Body of pancreas (tissue), 4 donors: Measurements from ENCODE around the gene CEP112.

Experiments
- POLR2A ChIP-seq, 3 donors: fragments of 450-650 bp; IDR thresholded peaks; one replicate each; pipeline ENCODE4 v1.6.1; 2016; ENCODE audit warnings: antibody characterized with exemption in 3 of 3, mild to moderate bottlenecking in 2 of 3
- TF ChIP-seq, protein P1 (sequence below), 7 experiments: fragments of 450-650 bp in 4 of 7; fragments of 200-600 bp in 3 of 7; sonication (generic) in 3 of 7; IDR thresholded peaks; one replicate each; pipeline ENCODE4 v1.5.1; 2016 to 2019; ENCODE audit warnings: antibody characterized with exemption in 7 of 7

DNA sequence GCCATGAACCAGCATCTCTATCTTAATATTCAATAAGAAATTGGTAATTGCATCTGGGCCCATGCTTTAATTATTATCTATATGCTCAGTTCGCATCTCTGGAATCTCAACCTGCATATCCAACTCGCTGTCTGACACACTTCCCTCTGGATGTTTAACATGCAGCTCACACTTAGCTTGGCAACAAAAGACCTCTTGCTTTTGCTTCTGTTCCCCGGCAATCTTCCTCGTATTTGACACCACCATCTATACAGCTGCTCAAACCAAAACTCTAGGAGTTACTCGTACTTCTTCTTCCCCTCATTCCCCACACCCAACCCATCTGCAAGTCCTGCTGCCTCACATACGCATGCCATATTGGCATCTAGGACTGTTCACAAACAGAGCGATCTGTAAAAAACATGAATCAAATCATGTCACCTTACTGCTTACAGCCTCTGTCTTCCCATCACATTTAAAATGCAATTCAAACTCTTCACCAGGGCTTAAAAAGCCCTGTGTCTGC, 300.6 kb downstream of the CEP112 start:
- TF ChIP-seq, protein P1, sequence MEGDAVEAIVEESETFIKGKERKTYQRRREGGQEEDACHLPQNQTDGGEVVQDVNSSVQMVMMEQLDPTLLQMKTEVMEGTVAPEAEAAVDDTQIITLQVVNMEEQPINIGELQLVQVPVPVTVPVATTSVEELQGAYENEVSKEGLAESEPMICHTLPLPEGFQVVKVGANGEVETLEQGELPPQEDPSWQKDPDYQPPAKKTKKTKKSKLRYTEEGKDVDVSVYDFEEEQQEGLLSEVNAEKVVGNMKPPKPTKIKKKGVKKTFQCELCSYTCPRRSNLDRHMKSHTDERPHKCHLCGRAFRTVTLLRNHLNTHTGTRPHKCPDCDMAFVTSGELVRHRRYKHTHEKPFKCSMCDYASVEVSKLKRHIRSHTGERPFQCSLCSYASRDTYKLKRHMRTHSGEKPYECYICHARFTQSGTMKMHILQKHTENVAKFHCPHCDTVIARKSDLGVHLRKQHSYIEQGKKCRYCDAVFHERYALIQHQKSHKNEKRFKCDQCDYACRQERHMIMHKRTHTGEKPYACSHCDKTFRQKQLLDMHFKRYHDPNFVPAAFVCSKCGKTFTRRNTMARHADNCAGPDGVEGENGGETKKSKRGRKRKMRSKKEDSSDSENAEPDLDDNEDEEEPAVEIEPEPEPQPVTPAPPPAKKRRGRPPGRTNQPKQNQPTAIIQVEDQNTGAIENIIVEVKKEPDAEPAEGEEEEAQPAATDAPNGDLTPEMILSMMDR (IDR thresholded peaks at IDR 0.05): no peak
- no peak for TF ChIP-seq POLR2A (IDR thresholded peaks at IDR 0.05)
